ENCODE results near the gene VPS8.
"Not testable (repeated sequence)": the region's sequence is repeated elsewhere in the genome, so short reads cannot be mapped to it uniquely, and the experiment has no call there.

The VPS8 gene

GRCh38 chr3:184874709-184875644, 63.0 kb downstream of the VPS8 start:
- peak in 1 of 2 donors; percentile 3 for DNase-seq

GRCh38 chr3:184880276-184881019, 68.5 kb downstream of the VPS8 start:
- DNase-seq = no peak

- DNase-seq = no peak
Observed at GRCh38 chr3:184884359-184885017, 72.5 kb downstream of the VPS8 start.

- no peak for DNase-seq
Observed at GRCh38 chr3:184885112-184885511, 73.1 kb downstream of the VPS8 start.

- no peak for DNase-seq
Observed at GRCh38 chr3:184887574-184887973, 75.6 kb downstream of the VPS8 start.

GRCh38 chr3:184889312-184889904, 77.4 kb downstream of the VPS8 start:
- DNase-seq = no peak

GRCh38 chr3:184894051-184894450, 82.1 kb downstream of the VPS8 start:
- DNase-seq = no peak

- peak in 1 of 2 donors; percentile 9 for DNase-seq
Observed at GRCh38 chr3:184895350-184895749, 83.4 kb downstream of the VPS8 start.

GRCh38 chr3:184896336-184896735, 84.4 kb downstream of the VPS8 start:
- DNase-seq = no peak

- no peak for DNase-seq
Observed at GRCh38 chr3:184899953-184900595, 88.1 kb downstream of the VPS8 start.

- not testable (repeated sequence) for DNase-seq
Observed at GRCh38 chr3:184907031-184907430, 95.1 kb downstream of the VPS8 start.

GRCh38 chr3:184907681-184908649, 96.0 kb downstream of the VPS8 start:
- peak; percentile 38 to 53 for DNase-seq

- no peak for DNase-seq
Observed at GRCh38 chr3:184908859-184909258, 96.9 kb downstream of the VPS8 start.

GRCh38 chr3:184910664-184911063, 98.7 kb downstream of the VPS8 start:
- DNase-seq = no peak

- no peak for DNase-seq
Observed at GRCh38 chr3:184911570-184911969, 99.6 kb downstream of the VPS8 start.

GRCh38 chr3:184912163-184912562, 100.2 kb downstream of the VPS8 start:
- DNase-seq = no peak

GRCh38 chr3:184914628-184915027, 102.7 kb downstream of the VPS8 start:
- DNase-seq = no peak

- no peak for DNase-seq
Observed at GRCh38 chr3:184918750-184919149, 106.8 kb downstream of the VPS8 start.

- DNase-seq = no peak
Observed at GRCh38 chr3:184919651-184920050, 107.7 kb downstream of the VPS8 start.

- no peak for DNase-seq
Observed at GRCh38 chr3:184924547-184924946, 112.6 kb downstream of the VPS8 start.

- no peak for DNase-seq
Observed at GRCh38 chr3:184927796-184928315, 115.9 kb downstream of the VPS8 start.
